H1 (cell line): Measurements from ENCODE around the gene WDR31. TPM values are rescaled to one million over a fixed set of nuclear protein-coding genes. Genes with fewer than 3 reads are reported as not detected.

Source experiments
- CTCF ChIA-PET: fragments of 300-600 bp; sonication (Branson Sonifier 250); formaldehyde crosslinking; loops from one replicate; lab custom pipeline; 2021; ENCODE audit not compliant: partially characterized antibody; lab: Charles Lee
- POLR2A ChIA-PET: fragments of 300-600 bp; sonication (Branson Sonifier 250); formaldehyde crosslinking; loops from one replicate; lab custom pipeline; 2021; ENCODE audit warnings: inconsistent platforms; ENCODE audit not compliant: partially characterized antibody; lab: Charles Lee
- DNase-seq, 2 experiments: peaks; one replicate each; pipeline versions ENCODE4 v3.0.0 to v3.0.0-alpha.2; 2010 to 2022; ENCODE audit warnings: low spot score in 2 of 2, low read depth in 1 of 2, mixed read lengths in 1 of 2
- FAIRE-seq: peaks from 2 replicates; lab custom pipeline; 2011; peaks lifted over from hg19 to GRCh38; lab: Jason Lieb, UNC
- H2AFZ ChIP-seq: 2 replicates; pipeline ENCODE4 v1.8.1; 2012; ENCODE audit warnings: low read length, inconsistent platforms
- H2AK5ac ChIP-seq: 2 replicates; pipeline ENCODE4 v1.6.1; 2013; ENCODE audit warnings: low read depth, low read length
- H2BK120ac ChIP-seq: replicated peaks from 2 replicates; pipeline ENCODE3; 2013; ENCODE audit warnings: low read depth, low read length, inconsistent platforms
- H2BK12ac ChIP-seq: 2 replicates; pipeline ENCODE4 v1.6.1; 2013; ENCODE audit warnings: low read depth, low read length
- H2BK15ac ChIP-seq: 2 replicates; pipeline ENCODE4 v1.6.1; 2013; ENCODE audit warnings: low read length
- H2BK20ac ChIP-seq: 2 replicates; pipeline ENCODE4 v1.6.1; 2013; ENCODE audit warnings: low read length
- H2BK5ac ChIP-seq: 2 replicates; pipeline ENCODE4 v1.6.1; 2013; ENCODE audit warnings: low read depth, low read length
- H3K14ac ChIP-seq: 2 replicates; pipeline ENCODE4 v1.6.1; 2013; ENCODE audit warnings: inconsistent platforms; ENCODE audit not compliant: insufficient read length
- H3K18ac ChIP-seq: 2 replicates; pipeline ENCODE4 v1.6.1; 2013; ENCODE audit warnings: low read length; ENCODE audit errors: extremely low read depth
- H3K23ac ChIP-seq: 2 replicates; pipeline ENCODE4 v1.6.1; 2013; ENCODE audit warnings: inconsistent platforms; ENCODE audit not compliant: insufficient read length
- H3K23me2 ChIP-seq: 2 replicates; pipeline ENCODE4 v1.6.1; 2013; ENCODE audit warnings: low read depth, low read length
- H3K27ac ChIP-seq: 2 replicates; pipeline ENCODE4 v1.6.1; 2011; ENCODE audit warnings: low read depth, low read length, inconsistent platforms
- H3K27me3 ChIP-seq, 4 experiments: replicated peaks in 1 of 4; 1 replicate in 1 of 4; 2 replicates in 3 of 4; pipeline versions ENCODE4 v1.6.1 to v1.8.1; 2011 to 2013; ENCODE audit warnings: low read length in 3 of 4, mild to moderate bottlenecking in 3 of 4, inconsistent platforms in 2 of 4, mixed read lengths in 2 of 4, moderate library complexity in 1 of 4; ENCODE audit not compliant: control insufficient read depth in 3 of 4, insufficient read depth in 3 of 4; ENCODE audit errors: extremely low read depth in 1 of 4
- H3K36me3 ChIP-seq, 4 experiments: 2 replicates each; pipeline versions ENCODE4 v1.6.1 to v1.8.1; 2011 to 2013; ENCODE audit warnings: mild to moderate bottlenecking in 4 of 4, low read length in 3 of 4, moderate library complexity in 2 of 4, control low read depth in 1 of 4, inconsistent platforms in 1 of 4; ENCODE audit not compliant: insufficient read depth in 4 of 4, control insufficient read depth in 2 of 4
- H3K4ac ChIP-seq: replicated peaks from 2 replicates; pipeline ENCODE3; 2013; ENCODE audit warnings: low read length, low read depth, mixed read lengths, inconsistent platforms; ENCODE audit not compliant: insufficient read length
- H3K4me1 ChIP-seq, 4 experiments: replicated peaks in 1 of 4; 1 replicate in 1 of 4; 2 replicates in 3 of 4; pipeline versions ENCODE4 v1.6.1 to v1.8.1; 2011 to 2013; ENCODE audit warnings: low read length in 3 of 4, inconsistent platforms in 2 of 4, mixed read lengths in 1 of 4; ENCODE audit not compliant: insufficient read depth in 4 of 4, control insufficient read depth in 3 of 4
- H3K4me2 ChIP-seq, 2 experiments: 2 replicates each; pipeline versions ENCODE4 v1.6.1 to v1.8.1; 2011 to 2013; ENCODE audit warnings: low read depth in 2 of 2, low read length in 2 of 2, control low read depth in 1 of 2, inconsistent platforms in 1 of 2, mild to moderate bottlenecking in 1 of 2; ENCODE audit not compliant: insufficient read depth in 1 of 2
- H3K4me3 ChIP-seq, 4 experiments: fragments of 200-600, 300-600 bp in 1 of 4; sonication (generic), shearing (Covaris generic), sonication (Bioruptor Twin) in 1 of 4; 2 replicates each; pipeline versions ENCODE4 v1.5.1 to v1.8.1; 2011 to 2016; ENCODE audit warnings: low read length in 4 of 4, low read depth in 3 of 4, control low read depth in 2 of 4, inconsistent platforms in 2 of 4, mild to moderate bottlenecking in 2 of 4, mixed read lengths in 1 of 4, moderate library complexity in 1 of 4; ENCODE audit not compliant: insufficient read depth in 2 of 4; ENCODE audit errors: extremely low read depth in 1 of 4
- H3K56ac ChIP-seq: replicated peaks from 2 replicates; pipeline ENCODE3; 2013; ENCODE audit warnings: low read depth, mild to moderate bottlenecking, mixed read lengths, low read length, inconsistent platforms; ENCODE audit not compliant: insufficient read length
- H3K79me1 ChIP-seq: 2 replicates; pipeline ENCODE4 v1.6.1; 2013; ENCODE audit warnings: low read depth, low read length, control low read depth
- H3K79me2 ChIP-seq, 2 experiments: 2 replicates each; pipeline versions ENCODE4 v1.6.1 to v1.8.1; 2012 to 2013; ENCODE audit warnings: low read length in 2 of 2, mild to moderate bottlenecking in 2 of 2, inconsistent platforms in 1 of 2; ENCODE audit not compliant: insufficient read depth in 2 of 2, control insufficient read depth in 1 of 2
- H3K9ac ChIP-seq, 4 experiments: replicated peaks in 1 of 4; 1 replicate in 1 of 4; 2 replicates in 3 of 4; pipeline versions ENCODE4 v1.6.1 to v1.8.1; 2011 to 2013; ENCODE audit warnings: low read depth in 3 of 4, low read length in 3 of 4, control low read depth in 2 of 4, mild to moderate bottlenecking in 2 of 4, moderate library complexity in 2 of 4, inconsistent platforms in 1 of 4; ENCODE audit errors: extremely low read depth in 1 of 4
- H3K9me3 ChIP-seq, 2 experiments: 2 replicates each; pipeline versions ENCODE4 v1.6.1 to v1.8.1; 2012 to 2013; ENCODE audit warnings: mild to moderate bottlenecking in 2 of 2, moderate library complexity in 2 of 2, control low read depth in 1 of 2, inconsistent platforms in 1 of 2, low read depth in 1 of 2, low read length in 1 of 2, mixed read lengths in 1 of 2; ENCODE audit not compliant: insufficient read depth in 2 of 2
- H4K20me1 ChIP-seq, 2 experiments: replicated peaks in 1 of 2; 2 replicates each; pipeline versions ENCODE3 to v1.8.1; 2011 to 2013; ENCODE audit warnings: inconsistent platforms in 2 of 2, low read length in 2 of 2, mild to moderate bottlenecking in 1 of 2; ENCODE audit not compliant: insufficient read depth in 2 of 2, control insufficient read depth in 1 of 2
- H4K5ac ChIP-seq: 2 replicates; pipeline ENCODE4 v1.6.1; 2013; ENCODE audit warnings: low read length, low read depth, mixed read lengths, inconsistent platforms; ENCODE audit not compliant: insufficient read length
- H4K8ac ChIP-seq: 2 replicates; pipeline ENCODE4 v1.8.0; 2013; ENCODE audit warnings: mild to moderate bottlenecking, moderate library complexity, low read length, inconsistent platforms; ENCODE audit not compliant: insufficient read depth; ENCODE audit errors: extremely low read depth
- H4K91ac ChIP-seq: replicated peaks from 2 replicates; pipeline ENCODE3; 2013; ENCODE audit warnings: low read length, mixed read lengths, inconsistent platforms; ENCODE audit not compliant: insufficient read length
- ATF3 ChIP-seq: IDR thresholded peaks from 2 replicates; pipeline ENCODE4 v1.6.1; 2011; ENCODE audit warnings: low read depth, mild to moderate bottlenecking, low read length; ENCODE audit not compliant: insufficient read depth
- BACH1 ChIP-seq: IDR thresholded peaks from 2 replicates; pipeline ENCODE4 v1.6.1; 2012; ENCODE audit warnings: low read length, improper control_type of control experiment
- BRCA1 ChIP-seq: IDR thresholded peaks from 2 replicates; pipeline ENCODE4 v1.6.1; 2012; ENCODE audit warnings: low read depth, low read length, improper control_type of control experiment
- CTBP2 ChIP-seq: IDR thresholded peaks from 2 replicates; pipeline ENCODE4 v1.7.0; 2011; ENCODE audit warnings: borderline replicate concordance, mild to moderate bottlenecking, moderate library complexity, mixed read lengths, low read length; ENCODE audit not compliant: insufficient read depth, insufficient read length
- EGR1 ChIP-seq: IDR thresholded peaks from 2 replicates; pipeline ENCODE4 v1.6.1; 2011; ENCODE audit warnings: low read depth, low read length, borderline replicate concordance
- GTF2F1 ChIP-seq: IDR thresholded peaks from 2 replicates; pipeline ENCODE4 v1.6.1; 2012; ENCODE audit warnings: low read depth, low read length, improper control_type of control experiment, borderline replicate concordance
- KDM1A ChIP-seq: fragments of 200-600, 300-600 bp; sonication (generic); IDR thresholded peaks from 2 replicates; pipeline ENCODE4 v1.7.1; 2016; ENCODE audit warnings: mild to moderate bottlenecking, low read length, borderline replicate concordance
- KDM4A ChIP-seq: IDR thresholded peaks from one replicate; pipeline ENCODE4 v1.7.1; 2012; ENCODE audit warnings: low read depth, mild to moderate bottlenecking, moderate library complexity, low read length, inconsistent platforms; ENCODE audit not compliant: severe bottlenecking
- RXRA ChIP-seq: IDR thresholded peaks from 2 replicates; pipeline ENCODE4 v1.6.1; 2011; ENCODE audit warnings: low read depth, mild to moderate bottlenecking, low read length, moderate library complexity; ENCODE audit not compliant: insufficient read depth
- SIRT6 ChIP-seq: IDR thresholded peaks from one replicate; pipeline ENCODE4 v1.7.1; 2012; ENCODE audit warnings: low read length, inconsistent platforms
- SP1 ChIP-seq: IDR thresholded peaks from 2 replicates; pipeline ENCODE4 v1.6.1; 2011; ENCODE audit warnings: low read depth, low read length
- TAF1 ChIP-seq: IDR thresholded peaks from 2 replicates; pipeline ENCODE4 v1.6.1; 2011; ENCODE audit warnings: mild to moderate bottlenecking, low read depth, low read length
- TCF12 ChIP-seq: IDR thresholded peaks from 2 replicates; pipeline ENCODE4 v1.6.1; 2011; ENCODE audit warnings: low read depth, mild to moderate bottlenecking, low read length
- ZNF274 ChIP-seq: IDR thresholded peaks from 2 replicates; pipeline ENCODE4 v1.7.0; 2012; ENCODE audit warnings: low read length, borderline replicate concordance; ENCODE audit errors: extremely low read depth
- WGBS, 2 experiments: shearing (Covaris generic) in 1 of 2; methylation state at CpG; one replicate each; pipeline versions ENCODE4 v1.1.6 to v1.1.7; 2013 to 2015; ENCODE audit warnings: low lambda C conversion rate in 2 of 2, mixed read lengths in 2 of 2, inconsistent platforms in 1 of 2, low coverage in 1 of 2, missing lambda C conversion rate in 1 of 2; ENCODE audit not compliant: insufficient replicate concordance in 2 of 2, insufficient coverage in 1 of 2, insufficient read length in 1 of 2; ENCODE audit errors: extremely low coverage in 1 of 2, missing lambda C conversion rate in 1 of 2; 5-methylcytosine and 5-hydroxymethylcytosine counted together
- polyA plus RNA-seq, 7 experiments: library from polyadenylated mRNA; depleted of rRNA in 3 of 7; stranded (reverse) in 5 of 7; unstranded in 2 of 7; fragments of >200 nt in 5 of 7; fragments of 200-250 nt in 2 of 7; gene quantifications; 1 replicate in 5 of 7; 2 replicates in 1 of 7; 4 replicates in 1 of 7; pipeline versions ENCODE4 v1.2.1 to v1.2.3, GENCODE V29; 2011 to 2013; ENCODE audit warnings: missing spikeins in 2 of 7, mixed read lengths in 2 of 7
- total RNA-seq: library from RNA; stranded (reverse); fragmentation: NEBNext Ultra II Directional; extraction: Animal tissue kit (Norgen Biotek cat#: 25700); gene quantifications from 2 replicates; pipeline ENCODE4 v1.2.1, GENCODE V29; 2021

The WDR31 gene
- total and polyA plus RNA-seq, 2 of the 8 experiments (the other 6 are each of a cell fraction or from before 2014, with no cell fraction given) = 0.27 to 0.28 TPM

DNA sequence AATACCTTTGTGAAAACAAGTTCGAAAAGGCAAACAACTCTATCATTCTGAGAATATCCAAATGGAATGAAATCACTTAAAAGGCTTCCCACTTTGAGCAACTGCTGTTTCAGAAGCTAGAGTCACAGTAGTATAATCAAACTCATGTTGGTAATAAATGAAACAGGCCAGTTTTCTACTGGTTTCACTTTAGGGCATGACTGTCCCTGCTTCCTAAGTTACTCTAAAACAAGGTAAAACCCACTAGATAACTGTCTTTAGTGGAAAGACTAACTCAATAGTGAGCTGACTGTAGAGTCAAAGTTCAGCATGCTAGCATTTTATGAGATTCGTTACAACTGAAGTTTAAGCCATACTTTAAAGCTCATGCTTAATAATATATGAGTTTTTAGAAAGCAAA lies 70.7 kb downstream of the WDR31 start:
- Histone ChIP-seq H3K36me3 (peaks cover 3 to 27% (median 16%) of the 10 kb centered on the region in 4 experiments), H3K4ac (no peak overlapping the region), H2AFZ (no peak overlapping the region), H3K23me2 (no peaks in the 10 kb centered on the region), H4K20me1 (peaks cover 0 to 2% of the 10 kb centered on the region in 2 experiments), H2AK5ac (no peak overlapping the region), H4K8ac (no peak overlapping the region), H3K14ac (no peak overlapping the region), H3K23ac (no peak overlapping the region), H4K91ac (no peak overlapping the region), H3K4me2 (no peak overlapping the region), H2BK12ac (no peak overlapping the region), H2BK15ac (no peak overlapping the region), H3K9ac (no peak overlapping the region), H4K5ac (no peak overlapping the region), H3K56ac (no peak overlapping the region), H3K4me1 (no peaks in the 10 kb centered on the region), H3K79me1 (no peaks in the 10 kb centered on the region), H2BK20ac (no peak overlapping the region), H3K18ac (no peak overlapping the region), H2BK120ac (no peak overlapping the region), H2BK5ac (no peak overlapping the region), H3K27ac (no peak overlapping the region), H3K9me3 (no peaks in the 10 kb centered on the region), H3K27me3 (no peaks in the 10 kb centered on the region), H3K79me2 (no peaks in the 10 kb centered on the region; a peak in 1 of 4 replicates), H3K4me3 (no peak overlapping the region)
- CTCF ChIA-PET = interaction anchor here (0.9 to 1.3 kb wide), 2 partner anchors 79 to 140 kb away, joined by 4 read pairs; no protein-coding TSS in a partner anchor
- TF ChIP-seq RXRA (no peak), ATF3 (no peak), BACH1 (no peak), KDM1A (no peak), TCF12 (no peak), SP1 (no peak), GTF2F1 (no peak), ZNF274 (no peak), TAF1 (no peak), EGR1 (no peak), SIRT6 (no peak), KDM4A (no peak), BRCA1 (no peak), CTBP2 (no peak)
- FAIRE-seq = no peak
- 89% methylated on average over 2 of the region's 2 CpGs; no CpG with 5 or more reads in 1 of the 2 experiments for WGBS, 2 experiments
- DNase-seq = no peak
- POLR2A ChIA-PET = interaction anchor here (1.2 kb wide), 1 partner anchor 47 kb away, joined by 3 read pairs; the partner anchor contains the start of gene SLC31A1
